A673 (cell line): ENCODE results near the gene NHLH2. TPM values are rescaled to one million over a fixed set of nuclear protein-coding genes. Genes with fewer than 3 reads are reported as not detected.

ENCODE experiments used
- BruUV-seq: library from RNA; stranded (reverse); fragments of 400-500 nt; replicated peaks from 2 replicates; lab custom pipeline; 2021; lab: Mats Ljungman, UMichigan
- CTCF ChIA-PET: fragments of 300-600 bp; sonication (Branson Sonifier 250); formaldehyde crosslinking; loops from one replicate; lab custom pipeline; 2022; ENCODE audit warnings: antibody characterized with exemption; lab: Charles Lee
- POLR2A ChIA-PET: fragments of 300-600 bp; sonication (Branson Sonifier 250); formaldehyde crosslinking; loops from one replicate; lab custom pipeline; 2022; ENCODE audit warnings: antibody characterized with exemption; ENCODE audit not compliant: low non-redundant PET; lab: Charles Lee
- DNase-seq: peaks from one replicate; pipeline ENCODE4 v3.0.0-alpha.2; 2015; ENCODE audit warnings: low spot score
- H3K27ac ChIP-seq: fragments of 200-600 bp; sonication (generic); 2 replicates; pipeline ENCODE4 v1.5.1; 2016; ENCODE audit warnings: mixed run types, low read depth, mild to moderate bottlenecking, mixed read lengths, antibody characterized with exemption, low read length; ENCODE audit not compliant: poor library complexity, severe bottlenecking
- H3K27me3 ChIP-seq: fragments of 200-600 bp; sonication (generic); replicated peaks from 2 replicates; pipeline ENCODE4 v1.6.1; 2017; ENCODE audit warnings: mixed run types, low read depth, mild to moderate bottlenecking, mixed read lengths, antibody characterized with exemption, low read length; ENCODE audit not compliant: insufficient read depth, poor library complexity
- H3K36me3 ChIP-seq: fragments of 200-600 bp; sonication (generic); 2 replicates; pipeline ENCODE4 v1.6.1; 2016; ENCODE audit warnings: mixed run types, mild to moderate bottlenecking, mixed read lengths, antibody characterized with exemption, low read length; ENCODE audit not compliant: insufficient read depth, poor library complexity, severe bottlenecking
- H3K4me1 ChIP-seq: fragments of 200-600 bp; sonication (generic); 2 replicates; pipeline ENCODE4 v1.6.1; 2017; ENCODE audit warnings: mixed run types, mild to moderate bottlenecking, mixed read lengths, antibody characterized with exemption, low read length; ENCODE audit not compliant: insufficient read depth, poor library complexity, severe bottlenecking
- H3K4me3 ChIP-seq: fragments of 200-600 bp; sonication (generic); 2 replicates; pipeline ENCODE4 v1.5.1; 2016; ENCODE audit warnings: low read depth, mixed run types, mild to moderate bottlenecking, mixed read lengths, low read length; ENCODE audit not compliant: poor library complexity, severe bottlenecking
- H3K9me3 ChIP-seq: fragments of 200-600 bp; sonication (generic); 2 replicates; pipeline ENCODE4 v1.6.1; 2016; ENCODE audit warnings: mixed run types, low read depth, mild to moderate bottlenecking, mixed read lengths, antibody characterized with exemption, low read length; ENCODE audit not compliant: poor library complexity, severe bottlenecking
- EZH2 ChIP-seq: fragments of 200-600 bp; sonication (generic); IDR thresholded peaks from 2 replicates; pipeline ENCODE4 v1.6.1; 2017; ENCODE audit warnings: borderline replicate concordance, low read depth, mild to moderate bottlenecking, mixed read lengths, antibody characterized with exemption, low read length; ENCODE audit not compliant: poor library complexity, severe bottlenecking
- intact Hi-C: fragments of 100-400 bp; cut with micrococcal nuclease; formaldehyde crosslinking; loops from one replicate; pipeline ENCODE4 v1.10.0; 2022; ENCODE audit not compliant: unreplicated experiment
- total RNA-seq: library from RNA; stranded (reverse); gene quantifications from 2 replicates; pipeline ENCODE4 v1.2.3, GENCODE V29; 2021
- TF ChIP-seq, protein P1 (sequence below): fragments of 300-800, 200-600 bp; sonication (generic); conservative IDR thresholded peaks from 2 replicates; pipeline ENCODE4 v1.5.1; 2017; ENCODE audit warnings: low read depth, mild to moderate bottlenecking, antibody characterized with exemption, low read length, moderate library complexity, mixed read lengths

The NHLH2 gene
- total RNA-seq, 1 experiment from 2014 or later = not detected

GRCh38 chr1:115882913-115883902 lies 42.3 kb upstream of the NHLH2 start:
- H3K27me3 ChIP-seq = no peaks in the 10 kb centered on the region
- H3K9me3 ChIP-seq = no peaks in the 10 kb centered on the region
- no peak overlapping the region for H3K4me3 ChIP-seq
- CTCF ChIA-PET = no interaction called here
- POLR2A ChIA-PET = no interaction called here
- no TSS peak for BruUV-seq
- H3K4me1 ChIP-seq = no peaks in the 10 kb centered on the region
- H3K36me3 ChIP-seq = no peaks in the 10 kb centered on the region
- TF ChIP-seq, protein P1, sequence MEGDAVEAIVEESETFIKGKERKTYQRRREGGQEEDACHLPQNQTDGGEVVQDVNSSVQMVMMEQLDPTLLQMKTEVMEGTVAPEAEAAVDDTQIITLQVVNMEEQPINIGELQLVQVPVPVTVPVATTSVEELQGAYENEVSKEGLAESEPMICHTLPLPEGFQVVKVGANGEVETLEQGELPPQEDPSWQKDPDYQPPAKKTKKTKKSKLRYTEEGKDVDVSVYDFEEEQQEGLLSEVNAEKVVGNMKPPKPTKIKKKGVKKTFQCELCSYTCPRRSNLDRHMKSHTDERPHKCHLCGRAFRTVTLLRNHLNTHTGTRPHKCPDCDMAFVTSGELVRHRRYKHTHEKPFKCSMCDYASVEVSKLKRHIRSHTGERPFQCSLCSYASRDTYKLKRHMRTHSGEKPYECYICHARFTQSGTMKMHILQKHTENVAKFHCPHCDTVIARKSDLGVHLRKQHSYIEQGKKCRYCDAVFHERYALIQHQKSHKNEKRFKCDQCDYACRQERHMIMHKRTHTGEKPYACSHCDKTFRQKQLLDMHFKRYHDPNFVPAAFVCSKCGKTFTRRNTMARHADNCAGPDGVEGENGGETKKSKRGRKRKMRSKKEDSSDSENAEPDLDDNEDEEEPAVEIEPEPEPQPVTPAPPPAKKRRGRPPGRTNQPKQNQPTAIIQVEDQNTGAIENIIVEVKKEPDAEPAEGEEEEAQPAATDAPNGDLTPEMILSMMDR = no peak
- TF ChIP-seq EZH2 = no peak
- intact Hi-C loops = no loop called here
- H3K27ac ChIP-seq = no peak overlapping the region
- DNase-seq = no peak

DNA sequence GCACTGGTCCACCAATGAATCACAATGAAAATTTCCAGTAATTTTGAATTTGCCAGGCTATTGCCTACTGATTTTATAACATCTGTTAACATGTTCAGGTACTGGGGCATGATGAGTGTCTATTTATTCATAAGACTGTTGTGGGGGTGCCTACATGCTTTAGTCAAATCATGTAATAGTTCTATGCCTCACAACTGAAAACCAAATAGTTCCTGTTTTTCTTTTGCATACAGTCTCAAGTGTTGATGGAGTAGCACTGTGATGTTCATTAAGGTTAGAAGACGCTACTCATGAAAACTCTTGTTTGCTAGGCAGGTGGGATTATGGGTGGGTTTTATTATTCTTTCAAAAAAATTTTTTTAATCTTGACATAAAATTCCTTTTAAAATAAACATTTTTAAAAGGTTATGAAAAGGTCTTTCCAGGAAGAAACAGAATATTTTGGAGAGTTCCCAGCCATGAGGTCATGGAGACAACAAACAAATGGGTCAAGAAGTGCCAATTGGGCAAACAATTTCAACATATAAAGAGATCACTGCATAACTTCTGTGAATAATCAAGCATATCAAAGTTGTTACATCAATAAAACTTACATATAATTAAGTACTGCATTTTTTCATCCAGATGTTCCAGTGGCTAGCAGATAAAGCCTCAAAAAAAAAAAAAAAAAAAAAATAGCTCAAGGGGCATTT lies 40.2 kb upstream of the NHLH2 start:
- ChIA-PET CTCF (interaction anchor here (0.7 kb wide), 1 partner anchor 110 kb away, joined by 10 read pairs; no protein-coding TSS in a partner anchor), POLR2A (interaction anchor here (0.6 kb wide), 1 partner anchor 20 kb away, joined by 8 read pairs; no protein-coding TSS in a partner anchor)
- peaks cover 4% of the 10 kb centered on the region for H3K4me1 ChIP-seq
- H3K27me3 ChIP-seq = no peaks in the 10 kb centered on the region
- no peak overlapping the region for H3K27ac ChIP-seq
- no TSS peak for BruUV-seq
- TF ChIP-seq, protein P1 = no peak
- no peak for TF ChIP-seq EZH2
- H3K36me3 ChIP-seq = no peaks in the 10 kb centered on the region
- H3K4me3 ChIP-seq = no peak overlapping the region
- DNase-seq = no peak
- no peaks in the 10 kb centered on the region for H3K9me3 ChIP-seq
- intact Hi-C loops = no loop called here

DNA sequence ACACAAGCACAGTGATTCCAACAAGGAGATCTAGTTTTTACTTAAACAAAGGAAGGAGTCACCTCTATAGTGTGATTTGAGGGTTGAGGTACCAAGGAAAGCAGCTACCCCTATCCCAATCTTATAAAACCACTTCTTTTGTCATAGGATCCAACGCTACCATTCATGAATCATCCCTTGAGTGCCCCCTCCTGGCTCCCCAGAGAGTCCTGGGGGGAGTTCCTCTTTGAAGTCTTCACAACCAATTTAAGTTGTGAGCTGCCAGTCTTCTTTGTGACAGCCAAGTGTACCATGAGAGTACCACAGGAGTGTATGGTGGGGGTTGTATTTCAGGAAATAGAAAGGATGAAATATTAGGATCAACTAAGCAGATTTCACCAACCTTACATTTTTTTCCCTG lies 39.1 kb upstream of the NHLH2 start:
- CTCF ChIA-PET = no interaction called here
- no peak overlapping the region for H3K4me3 ChIP-seq
- H3K4me1 ChIP-seq = peaks cover 4% of the 10 kb centered on the region
- H3K9me3 ChIP-seq = no peaks in the 10 kb centered on the region
- H3K27me3 ChIP-seq = no peaks in the 10 kb centered on the region
- POLR2A ChIA-PET = no interaction called here
- TF ChIP-seq, protein P1 = peak; percentile 31; the same call in 1 of the 2 replicates
- TF ChIP-seq EZH2 = no peak
- intact Hi-C loops = no loop called here
- H3K27ac ChIP-seq = no peak overlapping the region
- BruUV-seq = no TSS peak
- peak; percentile 43 for DNase-seq
- no peaks in the 10 kb centered on the region for H3K36me3 ChIP-seq
